Transverse colon (tissue), 4 donors: Measurements from ENCODE around the gene AREG. TPM values are rescaled to one million over a fixed set of nuclear protein-coding genes. Genes with fewer than 3 reads are reported as not detected.

ENCODE experiments used
- DNase-seq: peaks from one replicate; pipeline ENCODE4 v3.0.0-alpha.2; 2019
- H3K27ac ChIP-seq, 4 donors: fragments of 200-600 bp; sonication (generic); 2 replicates each; pipeline ENCODE4 v1.5.1; 2016 to 2018; ENCODE audit warnings: inconsistent platforms in 4 of 4
- H3K27me3 ChIP-seq: fragments of 200-600 bp; sonication (generic); 2 replicates; pipeline ENCODE4 v1.5.1; 2017; ENCODE audit warnings: inconsistent platforms
- H3K36me3 ChIP-seq, 4 donors: fragments of 200-600 bp; sonication (generic); 2 replicates each; pipeline ENCODE4 v1.5.1; 2017 to 2019; ENCODE audit warnings: inconsistent platforms in 4 of 4
- H3K4me1 ChIP-seq, 4 donors: fragments of 200-600 bp; sonication (generic); 2 replicates each; pipeline ENCODE4 v1.5.1; 2017 to 2020; ENCODE audit warnings: inconsistent platforms in 4 of 4
- H3K4me3 ChIP-seq, 4 donors: fragments of 200-600 bp; sonication (generic); 1 replicate in 1 of 4; 2 replicates in 3 of 4; pipeline versions ENCODE4 v1.5.1 to v1.6.1; 2017 to 2019; ENCODE audit warnings: inconsistent platforms in 4 of 4
- H3K9me3 ChIP-seq, 2 donors: fragments of 200-600 bp; sonication (generic); 2 replicates each; pipeline ENCODE4 v1.5.1; 2017 to 2019; ENCODE audit warnings: inconsistent platforms in 2 of 2
- EP300 ChIP-seq: sonication (generic); formaldehyde crosslinking; IDR thresholded peaks from one replicate; pipeline ENCODE4 v1.6.1; 2017; ENCODE audit warnings: antibody characterized with exemption, low read depth
- POLR2A ChIP-seq: fragments of 450-650 bp; IDR thresholded peaks from one replicate; pipeline ENCODE4 v1.6.1; 2016; ENCODE audit warnings: antibody characterized with exemption, mild to moderate bottlenecking, moderate library complexity
- POLR2AphosphoS5 ChIP-seq, 3 donors: sonication (generic); formaldehyde crosslinking; IDR thresholded peaks; one replicate each; pipeline ENCODE4 v1.6.1; 2016; ENCODE audit warnings: antibody characterized with exemption in 3 of 3
- WGBS, 2 donors: methylation state at CpG; one replicate each; pipeline ENCODE4 v1.1.5; 2018; ENCODE audit warnings: low coverage in 1 of 2; 5-methylcytosine and 5-hydroxymethylcytosine counted together
- in situ Hi-C, 4 donors: fragments of 200-750 bp; cut with MboI; loops; one replicate each; pipeline versions ENCODE4 v1.15.0 to v1.15.1; 2017; ENCODE audit warnings: low sequenced_read_pairs in 3 of 4, low pct_ligation_motif_present in 1 of 4, low pct_unique_long_range_greater_than_20kb in 1 of 4
- intact Hi-C: fragments of 100-400 bp; cut with DNase I; formaldehyde crosslinking; loops from one replicate; pipeline ENCODE4 v1.15.1; 2023; ENCODE audit warnings: low total_unique reads
- total RNA-seq, 4 donors: library from RNA; depleted of rRNA; stranded (reverse); fragments of >200 nt; gene quantifications; one replicate each; pipeline ENCODE4 v1.1.0, GENCODE V29; 2016
- TF ChIP-seq, protein P1 (sequence below), 5 experiments: fragments of 200-600 bp in 3 of 5; fragments of 450-650 bp in 2 of 5; sonication (generic) in 3 of 5; IDR thresholded peaks; 1 replicate in 2 of 5; 2 replicates in 3 of 5; pipeline ENCODE4 v1.5.1; 2016 to 2017; ENCODE audit warnings: antibody characterized with exemption in 5 of 5, inconsistent platforms in 3 of 5, mild to moderate bottlenecking in 2 of 5, moderate library complexity in 1 of 5

The AREG gene
- total RNA-seq, 4 donors from 2014 or later = 16.4 to 44.2 (median 27.1) TPM

GRCh38 chr4:74424111-74424510 is 20.8 kb upstream of the AREG start:
- H3K27ac ChIP-seq = no peak overlapping the region
- H3K4me3 ChIP-seq = no peak overlapping the region
- H3K36me3 ChIP-seq = no peaks in the 10 kb centered on the region
- 90 to 93% methylated on average over 2 of the region's 2 CpGs for WGBS, 2 donors
- no peaks in the 10 kb centered on the region for H3K9me3 ChIP-seq
- H3K4me1 ChIP-seq = peaks cover 0 to 12% (median 0%) of the 10 kb centered on the region in 4 donors
- no peak for DNase-seq
- H3K27me3 ChIP-seq = no peaks in the 10 kb centered on the region
- in situ Hi-C loops = no loop called here
- TF ChIP-seq, protein P1, sequence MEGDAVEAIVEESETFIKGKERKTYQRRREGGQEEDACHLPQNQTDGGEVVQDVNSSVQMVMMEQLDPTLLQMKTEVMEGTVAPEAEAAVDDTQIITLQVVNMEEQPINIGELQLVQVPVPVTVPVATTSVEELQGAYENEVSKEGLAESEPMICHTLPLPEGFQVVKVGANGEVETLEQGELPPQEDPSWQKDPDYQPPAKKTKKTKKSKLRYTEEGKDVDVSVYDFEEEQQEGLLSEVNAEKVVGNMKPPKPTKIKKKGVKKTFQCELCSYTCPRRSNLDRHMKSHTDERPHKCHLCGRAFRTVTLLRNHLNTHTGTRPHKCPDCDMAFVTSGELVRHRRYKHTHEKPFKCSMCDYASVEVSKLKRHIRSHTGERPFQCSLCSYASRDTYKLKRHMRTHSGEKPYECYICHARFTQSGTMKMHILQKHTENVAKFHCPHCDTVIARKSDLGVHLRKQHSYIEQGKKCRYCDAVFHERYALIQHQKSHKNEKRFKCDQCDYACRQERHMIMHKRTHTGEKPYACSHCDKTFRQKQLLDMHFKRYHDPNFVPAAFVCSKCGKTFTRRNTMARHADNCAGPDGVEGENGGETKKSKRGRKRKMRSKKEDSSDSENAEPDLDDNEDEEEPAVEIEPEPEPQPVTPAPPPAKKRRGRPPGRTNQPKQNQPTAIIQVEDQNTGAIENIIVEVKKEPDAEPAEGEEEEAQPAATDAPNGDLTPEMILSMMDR (IDR thresholded peaks at IDR 0.05) = no peak
- TF ChIP-seq EP300 (no peak), POLR2AphosphoS5 (IDR thresholded peaks at IDR 0.05) (no peak), POLR2A (no peak)
- intact Hi-C loops = no loop called here

GRCh38 chr4:74426101-74426500 is 18.8 kb upstream of the AREG start:
- in situ Hi-C loops (no loop called here), intact Hi-C loops (no loop called here)
- no peak overlapping the region for H3K4me3 ChIP-seq
- H3K9me3 ChIP-seq = no peaks in the 10 kb centered on the region
- DNase-seq = no peak
- 67 to 75% methylated on average over 1 of the region's 1 CpG for WGBS, 2 donors
- H3K36me3 ChIP-seq = no peaks in the 10 kb centered on the region
- H3K27ac ChIP-seq = no peak overlapping the region
- no peak for TF ChIP-seq POLR2AphosphoS5 (IDR thresholded peaks at IDR 0.05)
- TF ChIP-seq POLR2A = no peak
- TF ChIP-seq, protein P1 (IDR thresholded peaks at IDR 0.05) = no peak
- no peak for TF ChIP-seq EP300
- peaks cover 0 to 12% (median 0%) of the 10 kb centered on the region in 4 donors for H3K4me1 ChIP-seq
- no peaks in the 10 kb centered on the region for H3K27me3 ChIP-seq

DNA sequence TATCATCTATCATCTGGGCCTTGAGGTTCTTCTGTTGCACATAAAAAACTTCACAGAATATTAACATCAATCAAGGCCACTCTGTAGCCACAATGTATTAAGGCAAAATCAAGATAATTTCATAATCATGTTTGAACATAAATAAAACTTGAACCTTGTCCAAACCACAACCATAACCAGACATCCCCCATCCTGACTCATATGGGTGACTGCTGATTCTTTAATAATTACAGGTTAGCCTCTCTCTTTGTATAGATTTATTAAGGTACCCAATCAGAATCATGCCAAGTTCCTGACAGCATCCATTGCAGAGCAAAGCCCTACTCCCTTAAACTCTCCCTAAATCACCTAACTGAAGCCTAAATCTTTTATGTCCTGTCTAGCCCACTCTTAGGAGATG is 16.7 kb upstream of the AREG start:
- DNase-seq = no peak
- Histone ChIP-seq H3K27ac (no peak overlapping the region), H3K9me3 (no peaks in the 10 kb centered on the region), H3K36me3 (no peaks in the 10 kb centered on the region), H3K4me1 (peaks cover 0 to 5% (median 0%) of the 10 kb centered on the region in 4 donors), H3K4me3 (no peak overlapping the region), H3K27me3 (no peaks in the 10 kb centered on the region)
- TF ChIP-seq POLR2A (no peak), EP300 (no peak), POLR2AphosphoS5 (IDR thresholded peaks at IDR 0.05) (no peak)
- TF ChIP-seq, protein P1 (IDR thresholded peaks at IDR 0.05) = no peak
- intact Hi-C loops (no loop called here), in situ Hi-C loops (no loop called here)

DNA sequence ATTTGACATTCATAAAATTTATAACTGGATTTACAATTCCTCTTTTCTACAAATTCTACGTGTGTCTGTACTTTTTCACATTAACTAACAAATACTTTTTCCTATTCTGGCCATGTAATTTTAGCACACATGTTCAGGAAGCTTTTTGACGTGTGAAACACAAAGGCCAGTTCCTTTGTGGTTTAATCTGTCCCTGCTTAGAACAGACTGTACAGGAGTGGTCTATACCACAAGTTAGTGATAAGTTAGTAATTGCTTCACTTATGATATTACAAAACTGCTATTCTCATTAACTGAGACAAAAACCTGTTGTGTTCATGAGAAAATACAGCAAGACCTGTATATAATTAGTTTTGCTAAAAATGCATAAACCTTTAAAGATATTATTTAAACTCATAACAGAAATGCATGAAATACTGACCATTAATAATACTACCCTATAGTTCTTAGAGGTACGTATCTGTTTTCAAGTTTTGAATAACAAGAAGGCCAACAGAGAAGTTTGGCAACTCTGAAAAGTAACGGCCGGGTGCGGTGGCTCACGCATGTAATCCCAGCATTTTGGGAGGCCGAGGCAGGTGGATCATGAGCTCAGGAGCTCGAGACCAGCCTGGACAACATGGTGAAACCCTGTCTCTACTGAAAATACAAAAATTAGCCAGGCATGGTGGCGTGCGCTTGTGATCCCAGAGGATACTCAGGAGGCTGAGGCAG is 13.7 kb upstream of the AREG start:
- WGBS, 2 donors = 73 to 74% methylated on average over 11 of the region's 11 CpGs
- TF ChIP-seq, protein P1 (IDR thresholded peaks at IDR 0.05) = no peak
- TF ChIP-seq POLR2A (no peak), EP300 (peak; percentile 27)
- Histone ChIP-seq H3K4me3 (no peak overlapping the region), H3K9me3 (no peaks in the 10 kb centered on the region), H3K36me3 (no peaks in the 10 kb centered on the region), H3K4me1 (no peaks in the 10 kb centered on the region), H3K27ac (peak overlapping the region in 1 of 4 donors; percentile 41), H3K27me3 (no peaks in the 10 kb centered on the region)
- intact Hi-C loops (no loop called here), in situ Hi-C loops (no loop called here)
- no peak for DNase-seq
